K562 (cell line): ENCODE results near the gene AIF1. TPM values are rescaled to one million over a fixed set of nuclear protein-coding genes. Genes with fewer than 3 reads are reported as not detected.

Experiments used
- CBX3 ChIP-seq, 2 experiments: IDR thresholded peaks; 1 replicate in 1 of 2; 2 replicates in 1 of 2; pipeline ENCODE4 v1.6.1; 2012; ENCODE audit warnings: inconsistent platforms in 2 of 2, low read length in 2 of 2, borderline replicate concordance in 1 of 2, control low read depth in 1 of 2
- CEBPB ChIP-seq: fragments of 450-650 bp; IDR thresholded peaks from 2 replicates; pipeline ENCODE4 v1.6.1; 2016; ENCODE audit warnings: missing genetic modification characterization, missing compliant biosample characterization
- NR2C1 ChIP-seq, 2 experiments: fragments of 450-650 bp; IDR thresholded peaks; 2 replicates each; pipeline ENCODE4 v1.6.1; 2017; ENCODE audit warnings: mild to moderate bottlenecking in 2 of 2, antibody characterized with exemption in 1 of 2, inconsistent platforms in 1 of 2, missing compliant biosample characterization in 1 of 2, missing genetic modification characterization in 1 of 2
- WHSC1 ChIP-seq: IDR thresholded peaks from one replicate; pipeline ENCODE4 v1.6.1; 2012; ENCODE audit warnings: low read length, control low read depth, inconsistent platforms
- ZKSCAN1 ChIP-seq: fragments of 150-350 bp; IDR thresholded peaks from 2 replicates; pipeline ENCODE4 v1.6.1; 2016; ENCODE audit warnings: low read depth, low read length
- ZNF124 ChIP-seq: sonication (generic); formaldehyde crosslinking; IDR thresholded peaks from 2 replicates; pipeline ENCODE4 v1.8.1; 2022; ENCODE audit warnings: missing genetic modification reagents
- ZNF134 ChIP-seq: fragments of 250-450 bp; sonication (Bioruptor Pico); conservative IDR thresholded peaks from 2 replicates; pipeline ENCODE4 v1.4.0; 2020
- polyA plus RNA-seq, 8 experiments: library from polyadenylated mRNA; depleted of rRNA in 4 of 8; stranded (reverse) in 5 of 8; unstranded in 3 of 8; fragments of >200 nt; fragmentation: Nextera tagmentation in 2 of 8; fragmentation: Illumina TruSeq in 1 of 8; extraction: Ambion mirVana in 2 of 8; extraction: Trizol in 1 of 8; gene quantifications; 2 replicates each; pipeline versions ENCODE4 v1.2.1 to v1.2.3, GENCODE V29; 2011 to 2014; ENCODE audit warnings: inconsistent platforms in 1 of 8, missing spikeins in 1 of 8
- total RNA-seq, 7 experiments: library from RNA; depleted of rRNA in 6 of 7; stranded (reverse); fragments of >200 nt in 6 of 7; fragmentation: Illumina TruSeq in 2 of 7; extraction: Trizol in 2 of 7; gene quantifications; 2 replicates each; pipeline versions ENCODE4 v1.2.1 to v1.2.3, GENCODE V29; 2011 to 2021; ENCODE audit warnings: low replicate concordance in 1 of 7
- TF ChIP-seq, protein P1 (sequence below): fragments of 250-450 bp; sonication (Bioruptor Pico); IDR thresholded peaks from 2 replicates; pipeline ENCODE4 v1.5.0; 2021
- TF ChIP-seq, protein P2 (sequence below): fragments of 250-450 bp; sonication (Bioruptor Pico); IDR thresholded peaks from 2 replicates; pipeline ENCODE4 v1.8.0; 2022; ENCODE audit warnings: moderate library complexity, mild to moderate bottlenecking, inconsistent platforms

The AIF1 gene
- total and polyA plus RNA-seq, 9 of the 15 experiments (the other 6 are each of a cell fraction or from before 2014, with no cell fraction given), result 9.4 to 33.4 (median 19.4) TPM

DNA sequence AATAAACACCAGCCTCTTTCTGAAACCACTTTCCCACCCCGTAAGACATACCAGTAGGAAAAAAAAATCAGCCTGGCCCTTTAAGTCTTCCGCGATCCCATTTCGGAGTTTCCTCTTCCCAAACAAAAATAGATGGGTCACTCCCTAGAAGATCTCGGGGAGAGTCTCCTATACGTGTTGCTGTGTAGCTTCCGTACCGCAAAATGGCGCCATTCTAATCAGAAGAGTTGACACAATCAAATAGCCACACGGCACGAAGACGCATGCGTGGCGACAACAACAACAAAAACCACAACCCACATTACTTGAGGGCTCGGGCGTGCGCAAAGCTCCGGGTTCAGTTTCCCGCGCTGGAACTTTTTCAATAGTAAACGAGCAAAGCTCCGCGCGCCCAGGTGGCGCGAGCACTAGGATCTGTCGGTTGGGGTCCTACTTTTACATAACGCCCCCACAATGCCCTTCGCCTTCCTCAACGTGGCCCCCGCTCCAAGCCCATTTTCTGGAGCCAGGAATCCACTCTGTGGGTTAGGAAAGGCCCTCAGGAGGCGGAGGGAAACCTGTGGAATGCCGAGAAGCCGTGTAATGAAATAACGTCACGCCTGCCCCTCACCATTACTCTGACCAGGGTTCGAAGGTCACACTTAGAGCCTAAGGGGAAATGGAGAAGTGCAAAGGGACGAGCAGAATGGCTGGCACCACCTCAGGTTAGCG lies 49.9 kb downstream of the AIF1 start, which contains the start of gene GPANK1 (continued):
- no peak for TF ChIP-seq NR2C1 (IDR thresholded peaks at IDR 0.05)
- peak; percentile 81 for TF ChIP-seq NR2C1 (tag; IDR thresholded peaks at IDR 0.05)
- peak; percentile 71 for TF ChIP-seq CEBPB
- TF ChIP-seq CBX3 (IDR thresholded peaks at IDR 0.05; ENCODE audit: borderline replicate concordance in 1 of 2, low read length in 2 of 2), result no peak; a peak in 1 of 3 replicates
- no peak for TF ChIP-seq ZNF124 (CRISPR knock-in tag)
- TF ChIP-seq ZKSCAN1, result peak; percentile 84
- TF ChIP-seq, protein P1, sequence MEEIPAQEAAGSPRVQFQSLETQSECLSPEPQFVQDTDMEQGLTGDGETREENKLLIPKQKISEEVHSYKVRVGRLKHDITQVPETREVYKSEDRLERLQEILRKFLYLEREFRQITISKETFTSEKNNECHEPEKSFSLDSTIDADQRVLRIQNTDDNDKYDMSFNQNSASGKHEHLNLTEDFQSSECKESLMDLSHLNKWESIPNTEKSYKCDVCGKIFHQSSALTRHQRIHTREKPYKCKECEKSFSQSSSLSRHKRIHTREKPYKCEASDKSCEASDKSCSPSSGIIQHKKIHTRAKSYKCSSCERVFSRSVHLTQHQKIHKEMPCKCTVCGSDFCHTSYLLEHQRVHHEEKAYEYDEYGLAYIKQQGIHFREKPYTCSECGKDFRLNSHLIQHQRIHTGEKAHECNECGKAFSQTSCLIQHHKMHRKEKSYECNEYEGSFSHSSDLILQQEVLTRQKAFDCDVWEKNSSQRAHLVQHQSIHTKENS, result no peak
- no peak for TF ChIP-seq ZNF134 (CRISPR knock-in tag)
- TF ChIP-seq, protein P2, sequence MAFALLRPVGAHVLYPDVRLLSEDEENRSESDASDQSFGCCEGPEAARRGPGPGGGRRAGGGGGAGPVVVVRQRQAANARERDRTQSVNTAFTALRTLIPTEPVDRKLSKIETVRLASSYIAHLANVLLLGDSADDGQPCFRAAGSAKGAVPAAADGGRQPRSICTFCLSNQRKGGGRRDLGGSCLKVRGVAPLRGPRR (CRISPR knock-in tag), result peak; percentile 76; the same call in 1 of the 2 replicates
- no peak for TF ChIP-seq WHSC1
